Transverse colon (tissue), 4 donors: Measurements from ENCODE around the gene SLAMF1. TPM values are rescaled to one million over a fixed set of nuclear protein-coding genes. Genes with fewer than 3 reads are reported as not detected.

Experiments
- DNase-seq: peaks from one replicate; pipeline ENCODE4 v3.0.0-alpha.2; 2019
- H3K27ac ChIP-seq, 4 donors: fragments of 200-600 bp; sonication (generic); 2 replicates each; pipeline ENCODE4 v1.5.1; 2016 to 2018; ENCODE audit warnings: inconsistent platforms in 4 of 4
- H3K27me3 ChIP-seq: fragments of 200-600 bp; sonication (generic); 2 replicates; pipeline ENCODE4 v1.5.1; 2017; ENCODE audit warnings: inconsistent platforms
- H3K36me3 ChIP-seq, 4 donors: fragments of 200-600 bp; sonication (generic); 2 replicates each; pipeline ENCODE4 v1.5.1; 2017 to 2019; ENCODE audit warnings: inconsistent platforms in 4 of 4
- H3K4me1 ChIP-seq, 4 donors: fragments of 200-600 bp; sonication (generic); 2 replicates each; pipeline ENCODE4 v1.5.1; 2017 to 2020; ENCODE audit warnings: inconsistent platforms in 4 of 4
- H3K4me3 ChIP-seq, 4 donors: fragments of 200-600 bp; sonication (generic); 1 replicate in 1 of 4; 2 replicates in 3 of 4; pipeline versions ENCODE4 v1.5.1 to v1.6.1; 2017 to 2019; ENCODE audit warnings: inconsistent platforms in 4 of 4
- H3K9me3 ChIP-seq, 2 donors: fragments of 200-600 bp; sonication (generic); 2 replicates each; pipeline ENCODE4 v1.5.1; 2017 to 2019; ENCODE audit warnings: inconsistent platforms in 2 of 2
- EP300 ChIP-seq: sonication (generic); formaldehyde crosslinking; IDR thresholded peaks from one replicate; pipeline ENCODE4 v1.6.1; 2017; ENCODE audit warnings: antibody characterized with exemption, low read depth
- POLR2A ChIP-seq: fragments of 450-650 bp; IDR thresholded peaks from one replicate; pipeline ENCODE4 v1.6.1; 2016; ENCODE audit warnings: antibody characterized with exemption, mild to moderate bottlenecking, moderate library complexity
- POLR2AphosphoS5 ChIP-seq, 3 donors: sonication (generic); formaldehyde crosslinking; IDR thresholded peaks; one replicate each; pipeline ENCODE4 v1.6.1; 2016; ENCODE audit warnings: antibody characterized with exemption in 3 of 3
- WGBS, 2 donors: methylation state at CpG; one replicate each; pipeline ENCODE4 v1.1.5; 2018; ENCODE audit warnings: low coverage in 1 of 2; 5-methylcytosine and 5-hydroxymethylcytosine counted together
- in situ Hi-C, 4 donors: fragments of 200-750 bp; cut with MboI; loops; one replicate each; pipeline versions ENCODE4 v1.15.0 to v1.15.1; 2017; ENCODE audit warnings: low sequenced_read_pairs in 3 of 4, low pct_ligation_motif_present in 1 of 4, low pct_unique_long_range_greater_than_20kb in 1 of 4
- intact Hi-C: fragments of 100-400 bp; cut with DNase I; formaldehyde crosslinking; loops from one replicate; pipeline ENCODE4 v1.15.1; 2023; ENCODE audit warnings: low total_unique reads
- total RNA-seq, 4 donors: library from RNA; depleted of rRNA; stranded (reverse); fragments of >200 nt; gene quantifications; one replicate each; pipeline ENCODE4 v1.1.0, GENCODE V29; 2016
- TF ChIP-seq, protein P1 (sequence below), 5 experiments: fragments of 200-600 bp in 3 of 5; fragments of 450-650 bp in 2 of 5; sonication (generic) in 3 of 5; IDR thresholded peaks; 1 replicate in 2 of 5; 2 replicates in 3 of 5; pipeline ENCODE4 v1.5.1; 2016 to 2017; ENCODE audit warnings: antibody characterized with exemption in 5 of 5, inconsistent platforms in 3 of 5, mild to moderate bottlenecking in 2 of 5, moderate library complexity in 1 of 5

The SLAMF1 gene
- total RNA-seq, 4 donors from 2014 or later = 1.1 to 3.3 (median 3.2) TPM; not detected in 1

DNA sequence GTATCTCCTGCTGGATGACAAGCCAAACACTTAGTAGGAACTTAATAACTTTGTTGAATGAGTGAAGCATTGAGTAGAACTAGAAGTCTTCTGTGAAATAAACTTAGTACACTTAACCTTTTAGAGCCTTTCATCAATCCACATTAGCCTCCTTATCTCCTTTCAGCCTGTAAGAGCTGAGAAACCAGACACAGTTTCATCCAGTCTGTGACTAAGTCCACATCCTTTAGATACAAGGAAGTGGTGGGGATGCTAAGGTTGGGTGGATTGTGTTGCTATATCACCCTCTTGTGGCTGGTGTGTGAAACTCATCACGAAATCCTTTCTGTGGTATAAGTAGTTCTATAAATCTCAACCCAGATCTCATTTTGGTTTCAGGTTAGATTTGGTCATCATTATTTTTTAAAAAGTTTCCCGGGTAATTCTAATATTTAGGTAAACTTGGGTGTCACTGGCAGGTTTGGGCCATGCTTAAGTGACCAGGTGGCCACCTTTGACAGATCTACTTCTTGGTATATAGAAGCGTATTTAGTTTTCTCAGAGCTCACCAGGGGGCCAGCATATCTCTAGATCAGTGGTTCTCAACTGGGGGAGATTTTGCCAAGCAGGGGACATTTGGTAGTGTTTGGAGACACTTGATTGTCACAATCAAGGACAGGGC lies 39.7 kb downstream of the SLAMF1 start:
- Histone ChIP-seq H3K27ac (no peak overlapping the region), H3K4me1 (peaks cover 0 to 7% (median 0%) of the 10 kb centered on the region in 4 donors), H3K9me3 (no peaks in the 10 kb centered on the region), H3K36me3 (no peaks in the 10 kb centered on the region), H3K27me3 (no peaks in the 10 kb centered on the region), H3K4me3 (no peak overlapping the region)
- DNase-seq = peak; percentile 55
- WGBS, 2 donors = 28% methylated on average over 3 of the region's 3 CpGs; no CpG with 5 or more reads in 1 of the 2 donors
- in situ Hi-C loops = loop anchor here (5.0 to 25.0 kb wide), 3 partner anchors 170 to 182 kb away; no protein-coding TSS in a partner anchor
- intact Hi-C loops = no loop called here
- TF ChIP-seq POLR2AphosphoS5 (IDR thresholded peaks at IDR 0.05) (peak in 1 of 3 donors; percentile 12), EP300 (no peak), POLR2A (no peak)
- TF ChIP-seq, protein P1, sequence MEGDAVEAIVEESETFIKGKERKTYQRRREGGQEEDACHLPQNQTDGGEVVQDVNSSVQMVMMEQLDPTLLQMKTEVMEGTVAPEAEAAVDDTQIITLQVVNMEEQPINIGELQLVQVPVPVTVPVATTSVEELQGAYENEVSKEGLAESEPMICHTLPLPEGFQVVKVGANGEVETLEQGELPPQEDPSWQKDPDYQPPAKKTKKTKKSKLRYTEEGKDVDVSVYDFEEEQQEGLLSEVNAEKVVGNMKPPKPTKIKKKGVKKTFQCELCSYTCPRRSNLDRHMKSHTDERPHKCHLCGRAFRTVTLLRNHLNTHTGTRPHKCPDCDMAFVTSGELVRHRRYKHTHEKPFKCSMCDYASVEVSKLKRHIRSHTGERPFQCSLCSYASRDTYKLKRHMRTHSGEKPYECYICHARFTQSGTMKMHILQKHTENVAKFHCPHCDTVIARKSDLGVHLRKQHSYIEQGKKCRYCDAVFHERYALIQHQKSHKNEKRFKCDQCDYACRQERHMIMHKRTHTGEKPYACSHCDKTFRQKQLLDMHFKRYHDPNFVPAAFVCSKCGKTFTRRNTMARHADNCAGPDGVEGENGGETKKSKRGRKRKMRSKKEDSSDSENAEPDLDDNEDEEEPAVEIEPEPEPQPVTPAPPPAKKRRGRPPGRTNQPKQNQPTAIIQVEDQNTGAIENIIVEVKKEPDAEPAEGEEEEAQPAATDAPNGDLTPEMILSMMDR (IDR thresholded peaks at IDR 0.05) = peak; percentile 58 to 84 (median 64)

DNA sequence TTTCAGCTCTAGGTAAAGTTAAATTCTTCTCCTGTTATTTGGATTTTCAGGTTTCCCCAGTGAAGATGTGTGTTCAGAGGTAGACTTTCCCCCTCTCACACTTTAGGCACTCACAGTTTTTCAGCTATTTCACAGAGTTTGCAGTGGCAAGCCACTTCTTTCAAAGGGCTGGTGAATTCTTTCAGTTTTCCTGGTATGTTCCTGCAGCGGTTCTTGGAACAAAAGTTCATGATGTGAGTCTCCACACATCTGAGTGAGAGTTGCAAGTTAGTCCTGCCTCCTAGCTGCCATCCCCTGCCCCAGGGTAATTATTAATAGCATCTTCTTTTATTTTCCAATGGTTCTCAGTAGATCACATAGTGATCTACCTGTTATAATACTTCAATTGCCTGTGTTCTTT lies 40.2 kb downstream of the SLAMF1 start:
- DNase-seq = no peak
- intact Hi-C loops (no loop called here), in situ Hi-C loops (loop anchor here (5.0 to 25.0 kb wide), 3 partner anchors 169 to 182 kb away; no protein-coding TSS in a partner anchor)
- no peaks in the 10 kb centered on the region for H3K9me3 ChIP-seq
- no peak overlapping the region for H3K27ac ChIP-seq
- TF ChIP-seq, protein P1 (IDR thresholded peaks at IDR 0.05) = no peak
- TF ChIP-seq EP300 (no peak), POLR2A (no peak), POLR2AphosphoS5 (IDR thresholded peaks at IDR 0.05) (no peak)
- H3K36me3 ChIP-seq = no peaks in the 10 kb centered on the region
- H3K4me1 ChIP-seq = peaks cover 0 to 7% (median 0%) of the 10 kb centered on the region in 4 donors
- WGBS, 2 donors = 67 to 70% methylated on average over 1 of the region's 1 CpG
- H3K27me3 ChIP-seq = no peaks in the 10 kb centered on the region
- no peak overlapping the region for H3K4me3 ChIP-seq

- intact Hi-C loops = no loop called here
- in situ Hi-C loops = loop anchor here (5.0 to 25.0 kb wide), 3 partner anchors 169 to 181 kb away; no protein-coding TSS in a partner anchor
- 74 to 90% methylated on average over 2 to 4 of the region's 4 CpGs for WGBS, 2 donors
These were observed 40.9 kb downstream of the SLAMF1 start for GRCh38 chr1:160605792-160606479.

More at GRCh38 chr1:160605792-160606479, 40.9 kb downstream of the SLAMF1 start:
- Histone ChIP-seq H3K27ac (no peak overlapping the region), H3K4me1 (peaks cover 0 to 7% (median 0%) of the 10 kb centered on the region in 4 donors), H3K36me3 (no peaks in the 10 kb centered on the region), H3K27me3 (no peaks in the 10 kb centered on the region), H3K9me3 (peaks cover 0 to 4% of the 10 kb centered on the region in 2 donors), H3K4me3 (no peak overlapping the region)
- DNase-seq = no peak
- TF ChIP-seq, protein P1 (IDR thresholded peaks at IDR 0.05) = no peak
- TF ChIP-seq EP300 (no peak), POLR2AphosphoS5 (IDR thresholded peaks at IDR 0.05) (no peak), POLR2A (no peak)
